AG09309 (cell line): Measurements from ENCODE around the gene RMI2.
"Not testable (repeated sequence)": the region's sequence is repeated elsewhere in the genome, so short reads cannot be mapped to it uniquely, and the experiment has no call there.

Experiments used
- DNase-seq: peaks from one replicate; pipeline ENCODE4 v3.0.0-alpha.2; 2010; ENCODE audit warnings: low read depth
- H3K4me3 ChIP-seq: 2 replicates; pipeline ENCODE4 v1.5.1; 2011; ENCODE audit warnings: mild to moderate bottlenecking, low read depth, low read length, moderate library complexity; ENCODE audit not compliant: control insufficient read depth
- CTCF ChIP-seq: IDR thresholded peaks from 2 replicates; pipeline ENCODE4 v1.5.1; 2011; ENCODE audit warnings: mild to moderate bottlenecking, low read depth, low read length, inconsistent platforms; ENCODE audit not compliant: insufficient read depth, control insufficient read depth; ENCODE audit errors: missing control alignments

The RMI2 gene

GRCh38 chr16:11298143-11298900, 46.9 kb upstream of the RMI2 start:
- no peak for DNase-seq
- no peak for TF ChIP-seq CTCF
- H3K4me3 ChIP-seq = no peak overlapping the region

DNA sequence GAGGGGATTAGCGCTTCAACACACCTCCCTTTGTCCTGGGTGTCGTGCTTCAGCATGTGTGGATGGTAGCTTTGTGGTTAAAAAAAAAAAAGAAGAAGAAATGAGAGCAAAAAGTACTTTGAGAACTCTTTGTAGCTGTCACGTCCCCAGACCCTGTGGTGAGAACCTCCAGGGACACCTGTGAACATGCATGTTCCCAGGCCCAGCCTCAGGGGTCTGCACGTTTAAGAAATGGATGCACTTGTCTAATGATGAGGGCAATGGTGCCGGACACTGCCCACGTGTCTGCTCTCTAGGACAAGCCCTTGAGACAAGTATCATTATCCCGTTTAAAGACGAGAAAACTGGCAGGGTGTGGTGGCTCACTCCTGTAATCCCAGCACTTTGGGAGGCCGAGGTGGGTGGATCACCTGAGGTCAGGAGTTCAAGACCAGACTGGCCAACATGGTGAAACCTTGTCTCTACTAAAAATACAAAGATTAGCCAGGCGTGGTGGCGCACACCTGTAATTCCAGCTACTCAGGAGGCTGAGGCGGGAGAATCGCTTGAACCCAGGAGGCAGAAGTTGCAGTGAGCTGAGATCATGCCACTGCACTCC, 46.2 kb upstream of the RMI2 start:
- H3K4me3 ChIP-seq, DNase-seq: not testable (repeated sequence)

DNA sequence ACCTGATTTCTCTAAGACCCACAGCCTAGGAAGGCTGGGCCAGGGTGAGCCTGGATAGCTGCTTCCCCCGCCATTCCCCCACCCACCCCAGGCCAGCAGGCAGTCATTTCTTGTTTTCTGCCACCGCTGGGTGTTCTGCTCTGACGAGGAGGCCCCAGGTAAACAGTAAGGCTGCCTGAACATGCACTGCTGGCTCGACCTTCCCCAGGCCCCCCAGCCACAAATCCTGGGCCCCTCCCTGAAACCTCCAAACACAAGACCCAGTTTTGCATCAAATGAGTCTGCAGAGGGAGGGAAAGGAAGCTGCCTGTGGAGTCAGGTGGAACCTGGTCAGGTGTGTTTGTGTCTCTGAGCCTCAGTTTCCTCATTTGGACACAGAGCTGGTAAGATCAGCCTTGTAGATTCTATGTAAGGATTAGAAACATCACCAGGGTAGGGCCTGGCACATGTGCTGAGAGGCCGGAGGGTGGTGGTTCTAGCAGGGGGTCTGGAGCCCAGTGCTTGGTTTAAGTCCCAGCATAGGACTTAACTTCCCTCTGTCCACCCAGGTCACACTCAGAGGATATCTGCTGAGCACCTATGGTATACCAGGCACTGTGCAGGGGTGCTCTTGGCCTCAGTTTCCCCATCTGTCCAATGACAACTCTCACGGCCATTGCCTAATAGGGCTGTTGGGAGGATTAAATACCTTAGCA, 45.2 kb upstream of the RMI2 start:
- DNase-seq = no peak
- no peak for TF ChIP-seq CTCF
- H3K4me3 ChIP-seq = no peak overlapping the region

DNA sequence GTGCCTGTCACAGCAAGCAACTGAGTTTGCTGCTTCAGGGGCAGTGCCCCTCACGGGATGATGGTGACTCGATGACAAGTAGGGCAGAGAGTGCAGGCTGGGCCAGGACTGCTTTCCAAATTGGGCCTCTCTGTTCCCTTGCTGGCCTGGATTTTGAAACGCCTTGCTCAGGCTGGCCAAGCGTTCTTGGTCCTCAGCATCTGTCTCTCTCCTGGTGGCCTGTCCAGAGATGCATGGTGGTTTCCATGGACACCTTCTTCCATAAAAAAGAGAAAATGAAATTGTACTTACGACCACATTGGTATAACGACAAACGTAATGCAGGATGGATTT, 44.7 kb upstream of the RMI2 start:
- TF ChIP-seq CTCF = no peak
- no peak for DNase-seq

GRCh38 chr16:11301645-11302501, 43.4 kb upstream of the RMI2 start:
- H3K4me3 ChIP-seq = no peak overlapping the region
- no peak for TF ChIP-seq CTCF
- no peak for DNase-seq

More for the DNA sequence above, 44.7 kb upstream of the RMI2 start:
- no peak overlapping the region for H3K4me3 ChIP-seq

GRCh38 chr16:11302977-11303376, 42.3 kb upstream of the RMI2 start:
- TF ChIP-seq CTCF = no peak
- DNase-seq = no peak
- no peak overlapping the region for H3K4me3 ChIP-seq
